Transverse colon (tissue), 4 donors: ENCODE data around the gene MIA. TPM values are rescaled to one million over a fixed set of nuclear protein-coding genes. Genes with fewer than 3 reads are reported as not detected.

Experiments used
- DNase-seq: peaks from one replicate; pipeline ENCODE4 v3.0.0-alpha.2; 2019
- H3K27ac ChIP-seq, 4 donors: fragments of 200-600 bp; sonication (generic); 2 replicates each; pipeline ENCODE4 v1.5.1; 2016 to 2018; ENCODE audit warnings: inconsistent platforms in 4 of 4
- H3K27me3 ChIP-seq: fragments of 200-600 bp; sonication (generic); 2 replicates; pipeline ENCODE4 v1.5.1; 2017; ENCODE audit warnings: inconsistent platforms
- H3K36me3 ChIP-seq, 4 donors: fragments of 200-600 bp; sonication (generic); 2 replicates each; pipeline ENCODE4 v1.5.1; 2017 to 2019; ENCODE audit warnings: inconsistent platforms in 4 of 4
- H3K4me1 ChIP-seq, 4 donors: fragments of 200-600 bp; sonication (generic); 2 replicates each; pipeline ENCODE4 v1.5.1; 2017 to 2020; ENCODE audit warnings: inconsistent platforms in 4 of 4
- H3K4me3 ChIP-seq, 4 donors: fragments of 200-600 bp; sonication (generic); 1 replicate in 1 of 4; 2 replicates in 3 of 4; pipeline versions ENCODE4 v1.5.1 to v1.6.1; 2017 to 2019; ENCODE audit warnings: inconsistent platforms in 4 of 4
- H3K9me3 ChIP-seq, 2 donors: fragments of 200-600 bp; sonication (generic); 2 replicates each; pipeline ENCODE4 v1.5.1; 2017 to 2019; ENCODE audit warnings: inconsistent platforms in 2 of 2
- EP300 ChIP-seq: sonication (generic); formaldehyde crosslinking; IDR thresholded peaks from one replicate; pipeline ENCODE4 v1.6.1; 2017; ENCODE audit warnings: antibody characterized with exemption, low read depth
- POLR2A ChIP-seq: fragments of 450-650 bp; IDR thresholded peaks from one replicate; pipeline ENCODE4 v1.6.1; 2016; ENCODE audit warnings: antibody characterized with exemption, mild to moderate bottlenecking, moderate library complexity
- POLR2AphosphoS5 ChIP-seq, 3 donors: sonication (generic); formaldehyde crosslinking; IDR thresholded peaks; one replicate each; pipeline ENCODE4 v1.6.1; 2016; ENCODE audit warnings: antibody characterized with exemption in 3 of 3
- WGBS, 2 donors: methylation state at CpG; one replicate each; pipeline ENCODE4 v1.1.5; 2018; ENCODE audit warnings: low coverage in 1 of 2; 5-methylcytosine and 5-hydroxymethylcytosine counted together
- in situ Hi-C, 4 donors: fragments of 200-750 bp; cut with MboI; loops; one replicate each; pipeline versions ENCODE4 v1.15.0 to v1.15.1; 2017; ENCODE audit warnings: low sequenced_read_pairs in 3 of 4, low pct_ligation_motif_present in 1 of 4, low pct_unique_long_range_greater_than_20kb in 1 of 4
- intact Hi-C: fragments of 100-400 bp; cut with DNase I; formaldehyde crosslinking; loops from one replicate; pipeline ENCODE4 v1.15.1; 2023; ENCODE audit warnings: low total_unique reads
- total RNA-seq, 4 donors: library from RNA; depleted of rRNA; stranded (reverse); fragments of >200 nt; gene quantifications; one replicate each; pipeline ENCODE4 v1.1.0, GENCODE V29; 2016
- TF ChIP-seq, protein P1 (sequence below), 5 experiments: fragments of 200-600 bp in 3 of 5; fragments of 450-650 bp in 2 of 5; sonication (generic) in 3 of 5; IDR thresholded peaks; 1 replicate in 2 of 5; 2 replicates in 3 of 5; pipeline ENCODE4 v1.5.1; 2016 to 2017; ENCODE audit warnings: antibody characterized with exemption in 5 of 5, inconsistent platforms in 3 of 5, mild to moderate bottlenecking in 2 of 5, moderate library complexity in 1 of 5

MIA gene
- total RNA-seq, 4 donors from 2014 or later: 5.7 to 23.3 TPM; not detected in 2

DNA sequence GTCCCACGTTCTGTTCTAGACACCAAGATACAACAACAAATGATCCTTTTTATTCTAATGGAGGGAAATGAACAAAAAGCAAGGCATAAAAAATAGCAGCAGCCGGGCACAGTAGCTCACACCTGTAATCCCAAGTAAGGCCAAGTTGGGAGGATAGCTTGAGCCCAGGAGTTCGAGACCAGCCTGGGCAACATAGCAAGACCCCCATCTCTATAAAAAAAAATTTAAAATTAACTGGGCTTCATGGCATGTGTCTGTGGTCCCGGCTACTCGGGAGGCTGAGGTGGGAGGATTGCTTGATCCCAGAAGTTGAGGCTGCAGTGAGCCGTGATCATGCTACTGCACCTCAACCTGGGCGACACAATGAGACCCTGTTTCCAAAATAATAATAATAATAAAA is 1.0 kb downstream of the MIA start:
- intact Hi-C loops (no loop called here), in situ Hi-C loops (no loop called here)
- Histone ChIP-seq H3K27ac (peak overlapping the region; percentile 97 to 99 (median 98)), H3K9me3 (no peaks in the 10 kb centered on the region), H3K4me1 (peaks cover 13 to 22% (median 15%) of the 10 kb centered on the region in 4 donors), H3K36me3 (no peaks in the 10 kb centered on the region), H3K27me3 (no peaks in the 10 kb centered on the region), H3K4me3 (no peak overlapping the region)
- DNase-seq: no peak
- TF ChIP-seq EP300: no peak
- TF ChIP-seq POLR2AphosphoS5 (IDR thresholded peaks at IDR 0.05): no peak
- TF ChIP-seq, protein P1, sequence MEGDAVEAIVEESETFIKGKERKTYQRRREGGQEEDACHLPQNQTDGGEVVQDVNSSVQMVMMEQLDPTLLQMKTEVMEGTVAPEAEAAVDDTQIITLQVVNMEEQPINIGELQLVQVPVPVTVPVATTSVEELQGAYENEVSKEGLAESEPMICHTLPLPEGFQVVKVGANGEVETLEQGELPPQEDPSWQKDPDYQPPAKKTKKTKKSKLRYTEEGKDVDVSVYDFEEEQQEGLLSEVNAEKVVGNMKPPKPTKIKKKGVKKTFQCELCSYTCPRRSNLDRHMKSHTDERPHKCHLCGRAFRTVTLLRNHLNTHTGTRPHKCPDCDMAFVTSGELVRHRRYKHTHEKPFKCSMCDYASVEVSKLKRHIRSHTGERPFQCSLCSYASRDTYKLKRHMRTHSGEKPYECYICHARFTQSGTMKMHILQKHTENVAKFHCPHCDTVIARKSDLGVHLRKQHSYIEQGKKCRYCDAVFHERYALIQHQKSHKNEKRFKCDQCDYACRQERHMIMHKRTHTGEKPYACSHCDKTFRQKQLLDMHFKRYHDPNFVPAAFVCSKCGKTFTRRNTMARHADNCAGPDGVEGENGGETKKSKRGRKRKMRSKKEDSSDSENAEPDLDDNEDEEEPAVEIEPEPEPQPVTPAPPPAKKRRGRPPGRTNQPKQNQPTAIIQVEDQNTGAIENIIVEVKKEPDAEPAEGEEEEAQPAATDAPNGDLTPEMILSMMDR (IDR thresholded peaks at IDR 0.05): no peak
- 78 to 80% methylated on average over 7 of the region's 7 CpGs for WGBS, 2 donors

DNA sequence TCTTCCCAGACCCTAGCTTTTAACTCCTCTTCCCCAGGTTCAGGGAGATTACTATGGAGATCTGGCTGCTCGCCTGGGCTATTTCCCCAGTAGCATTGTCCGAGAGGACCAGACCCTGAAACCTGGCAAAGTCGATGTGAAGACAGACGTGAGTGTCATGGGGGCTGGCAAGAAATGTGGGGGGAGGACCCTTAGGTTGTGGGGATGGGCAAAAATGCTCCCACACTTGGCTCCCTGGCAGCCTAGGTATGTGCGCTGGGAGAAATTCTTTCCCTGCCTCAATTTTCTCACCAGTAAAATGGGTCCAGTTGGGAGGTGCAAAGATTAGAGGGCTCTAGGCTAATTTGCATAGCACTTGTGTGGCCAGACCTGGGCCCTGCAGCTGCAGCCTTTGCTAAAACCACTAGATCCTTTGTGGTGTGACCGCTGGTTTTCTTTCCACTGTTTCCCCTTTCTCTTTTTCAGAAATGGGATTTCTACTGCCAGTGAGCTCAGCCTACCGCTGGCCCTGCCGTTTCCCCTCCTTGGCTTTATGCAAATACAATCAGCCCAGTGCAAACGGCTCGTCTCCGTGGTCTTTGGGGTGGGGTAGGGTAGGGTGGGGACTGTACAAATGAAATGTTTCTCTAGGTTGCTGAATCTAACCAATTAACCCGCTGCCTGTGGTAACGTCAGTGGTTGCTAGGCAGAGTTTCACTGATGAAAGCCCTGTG is 1.8 kb downstream of the MIA start:
- WGBS, 2 donors: 0 to 14% methylated on average over 6 to 13 of the region's 13 CpGs
- Histone ChIP-seq H3K4me3 (peak overlapping the region in 3 of 4 donors; percentile 73 to 88 (median 76)), H3K27ac (peak overlapping the region; percentile 97 to 99 (median 98)), H3K27me3 (no peaks in the 10 kb centered on the region), H3K9me3 (no peaks in the 10 kb centered on the region), H3K36me3 (no peaks in the 10 kb centered on the region), H3K4me1 (peaks cover 13 to 22% (median 15%) of the 10 kb centered on the region in 4 donors)
- in situ Hi-C loops (no loop called here), intact Hi-C loops (no loop called here)
- TF ChIP-seq EP300 (no peak), POLR2A (no peak)
- peak; percentile 95 for DNase-seq

DNA sequence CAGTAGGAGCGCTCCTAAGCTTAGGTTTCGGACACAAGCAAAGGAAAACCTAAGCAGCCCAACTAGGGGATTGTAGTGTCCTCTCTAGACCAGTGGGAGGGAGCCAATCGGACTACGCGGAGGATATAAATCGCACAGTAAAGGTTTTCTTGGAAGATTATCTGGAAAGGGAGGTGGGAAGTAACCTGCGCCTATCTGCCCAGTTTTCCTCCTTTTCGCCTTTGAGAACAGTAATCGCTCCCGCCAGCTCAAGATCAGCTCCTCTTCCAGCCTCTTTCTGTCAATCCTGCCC is 2.3 kb downstream of the MIA start:
- peaks cover 13 to 22% (median 15%) of the 10 kb centered on the region in 4 donors for H3K4me1 ChIP-seq
- no peak for DNase-seq
- no peaks in the 10 kb centered on the region for H3K27me3 ChIP-seq
- no peaks in the 10 kb centered on the region for H3K9me3 ChIP-seq
- H3K27ac ChIP-seq: peak overlapping the region; percentile 97 to 99 (median 98)
- peak overlapping the region; percentile 27 to 88 (median 74) for H3K4me3 ChIP-seq
- H3K36me3 ChIP-seq: no peaks in the 10 kb centered on the region
- in situ Hi-C loops (no loop called here), intact Hi-C loops (no loop called here)
- WGBS, 2 donors: 0% methylated on average over 2 to 10 of the region's 10 CpGs
- TF ChIP-seq POLR2A (no peak), POLR2AphosphoS5 (IDR thresholded peaks at IDR 0.05) (no peak), EP300 (no peak)
- TF ChIP-seq, protein P1 (IDR thresholded peaks at IDR 0.05): no peak

DNA sequence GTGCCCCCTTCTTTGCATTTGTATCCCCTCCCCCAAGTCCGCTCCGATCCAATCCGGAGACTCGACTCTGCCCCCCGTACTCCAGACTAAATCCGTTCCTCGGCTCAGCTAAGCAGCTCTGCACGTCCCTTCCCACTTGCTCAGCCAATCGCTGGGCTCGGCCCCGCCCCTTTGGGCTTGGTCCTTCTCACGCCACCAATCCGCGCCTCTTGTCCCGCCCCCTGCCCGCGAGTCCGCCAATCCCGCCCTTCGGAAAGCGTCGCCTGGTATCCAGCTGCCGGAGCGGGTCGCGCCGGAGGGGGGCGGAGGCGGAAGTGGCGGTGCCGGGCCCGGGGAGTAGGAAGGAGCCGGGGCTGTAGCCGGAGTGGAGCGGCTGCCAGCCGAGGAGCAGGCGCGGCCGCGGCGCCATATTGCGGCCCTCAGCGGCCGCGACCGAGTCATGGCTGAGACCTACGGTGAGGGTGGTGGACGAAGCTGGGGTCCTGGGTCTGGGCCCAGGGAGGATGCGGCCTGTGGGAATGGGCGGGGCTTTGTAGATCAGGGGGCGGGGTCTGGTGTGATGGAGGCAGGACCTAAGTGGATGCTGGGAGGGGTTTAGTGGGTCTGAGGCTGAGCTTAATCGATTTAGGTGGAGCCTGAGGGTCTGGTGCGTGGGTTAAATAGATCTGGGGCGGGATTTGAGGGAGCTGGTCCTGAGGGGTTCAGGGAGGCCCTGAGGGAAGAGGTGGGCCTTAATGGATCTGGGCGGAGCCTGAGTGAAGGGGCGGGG is 2.8 kb downstream of the MIA start, which contains the start of gene RAB4B:
RAB4B (plus strand) TSS at position 311 of the 769 bp plus-strand sequence; CDS start at position 440, 129 bp downstream.
- intact Hi-C loops (no loop called here), in situ Hi-C loops (no loop called here)
- Histone ChIP-seq H3K27ac (peak within 1 kb of the TSS; percentile 97 to 99 (median 98)), H3K9me3 (no peaks in the 10 kb centered on the region), H3K4me1 (peaks cover 13 to 22% (median 15%) of the 10 kb centered on the region in 4 donors), H3K4me3 (peak within 1 kb of the TSS; percentile 52 to 88 (median 74)), H3K27me3 (no peaks in the 10 kb centered on the region), H3K36me3 (no peaks in the 10 kb centered on the region)
- WGBS, 2 donors: 0% methylated on average over 3 to 47 of the region's 56 CpGs
- DNase-seq: peak; percentile 100
- TF ChIP-seq, protein P1 (IDR thresholded peaks at IDR 0.05): peak in 2 of 5 experiments; percentile 28 to 51
- peak; percentile 94 for TF ChIP-seq POLR2A
- TF ChIP-seq EP300: no peak
- TF ChIP-seq POLR2AphosphoS5 (IDR thresholded peaks at IDR 0.05): peak; percentile 87 to 94 (median 89)
